ENCODE measurements around the gene CIB4.

Gene CIB4

DNA sequence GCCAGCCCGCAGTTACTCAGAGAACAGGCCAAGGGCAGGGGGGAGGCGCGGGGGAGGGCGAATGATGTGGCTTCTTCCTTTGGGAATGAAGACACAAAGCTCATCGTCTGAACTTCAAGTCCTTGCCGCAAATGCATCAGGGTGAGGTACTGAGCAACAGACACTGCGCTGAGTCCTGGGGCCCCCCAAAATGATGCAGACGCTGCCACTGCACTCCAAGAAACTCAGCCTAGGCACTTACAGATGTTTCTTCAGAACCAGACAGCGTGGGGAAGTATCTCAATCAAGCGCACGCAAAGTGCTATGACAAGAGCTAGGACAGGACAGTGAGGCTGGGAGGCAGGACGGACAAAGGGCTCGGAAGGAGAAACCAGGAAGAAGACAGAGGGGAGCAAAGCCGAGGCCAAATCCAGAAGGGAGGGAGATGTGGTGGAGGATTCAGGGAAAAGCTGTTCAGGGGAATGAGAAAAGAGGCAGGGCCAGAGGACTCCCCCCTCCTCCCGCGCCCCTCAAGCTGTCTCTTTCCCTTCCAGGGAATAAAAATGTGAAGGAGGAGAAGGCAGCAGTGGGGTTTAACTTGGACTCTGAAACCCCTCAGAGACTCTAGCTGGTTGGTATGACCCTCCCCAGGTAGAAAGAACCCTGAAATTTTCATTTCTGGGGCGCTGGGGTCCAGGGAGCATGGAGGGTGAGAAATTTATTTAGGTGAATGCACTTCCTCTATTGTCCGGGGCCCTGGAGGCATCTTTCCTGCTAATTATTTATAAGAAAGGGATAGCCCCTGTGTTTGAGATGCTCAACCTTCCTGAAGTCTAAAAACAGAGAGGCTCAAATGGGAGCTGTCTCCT, 34.9 kb downstream of the CIB4 start:
- TF ChIP-seq, protein P1, sequence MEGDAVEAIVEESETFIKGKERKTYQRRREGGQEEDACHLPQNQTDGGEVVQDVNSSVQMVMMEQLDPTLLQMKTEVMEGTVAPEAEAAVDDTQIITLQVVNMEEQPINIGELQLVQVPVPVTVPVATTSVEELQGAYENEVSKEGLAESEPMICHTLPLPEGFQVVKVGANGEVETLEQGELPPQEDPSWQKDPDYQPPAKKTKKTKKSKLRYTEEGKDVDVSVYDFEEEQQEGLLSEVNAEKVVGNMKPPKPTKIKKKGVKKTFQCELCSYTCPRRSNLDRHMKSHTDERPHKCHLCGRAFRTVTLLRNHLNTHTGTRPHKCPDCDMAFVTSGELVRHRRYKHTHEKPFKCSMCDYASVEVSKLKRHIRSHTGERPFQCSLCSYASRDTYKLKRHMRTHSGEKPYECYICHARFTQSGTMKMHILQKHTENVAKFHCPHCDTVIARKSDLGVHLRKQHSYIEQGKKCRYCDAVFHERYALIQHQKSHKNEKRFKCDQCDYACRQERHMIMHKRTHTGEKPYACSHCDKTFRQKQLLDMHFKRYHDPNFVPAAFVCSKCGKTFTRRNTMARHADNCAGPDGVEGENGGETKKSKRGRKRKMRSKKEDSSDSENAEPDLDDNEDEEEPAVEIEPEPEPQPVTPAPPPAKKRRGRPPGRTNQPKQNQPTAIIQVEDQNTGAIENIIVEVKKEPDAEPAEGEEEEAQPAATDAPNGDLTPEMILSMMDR (IDR thresholded peaks at IDR 0.05): no peak

GRCh38 chr2:26605195-26605998, 35.8 kb downstream of the CIB4 start:
- TF ChIP-seq, protein P1 (IDR thresholded peaks at IDR 0.05): peak; percentile 74

DNA sequence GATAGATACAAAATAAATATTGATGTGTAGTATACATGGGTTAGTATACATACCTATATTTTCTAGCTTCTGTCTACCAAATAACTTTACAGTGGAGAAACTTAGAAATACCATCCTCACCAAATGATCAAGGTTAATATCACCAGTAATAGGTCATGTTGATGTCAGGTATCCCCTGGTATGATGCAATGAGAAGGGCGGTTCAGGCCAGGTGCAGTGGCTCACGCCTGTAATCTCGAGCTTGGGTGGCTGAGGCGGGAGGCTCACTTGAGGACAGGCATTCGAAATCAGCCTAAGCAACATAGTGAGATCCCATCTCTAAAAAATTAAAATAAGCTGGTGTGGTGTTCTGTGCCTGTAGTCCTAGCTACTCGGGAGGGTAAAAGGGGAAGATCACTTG, 38.6 kb downstream of the CIB4 start:
- TF ChIP-seq, protein P1 (IDR thresholded peaks at IDR 0.05): no peak

- TF ChIP-seq, protein P1 (IDR thresholded peaks at IDR 0.05): no peak
Observed at GRCh38 chr2:26599387-26599786, 41.8 kb downstream of the CIB4 start.

GRCh38 chr2:26598996-26599373, 42.2 kb downstream of the CIB4 start:
- TF ChIP-seq, protein P1 (IDR thresholded peaks at IDR 0.05): no peak

GRCh38 chr2:26598336-26598995, 42.7 kb downstream of the CIB4 start:
- TF ChIP-seq, protein P1 (IDR thresholded peaks at IDR 0.05): no peak

GRCh38 chr2:26597197-26597596, 44.0 kb downstream of the CIB4 start:
- TF ChIP-seq, protein P1 (IDR thresholded peaks at IDR 0.05): no peak
